MM.1S (cell line): ENCODE data around the gene MVP.
"Not testable (repeated sequence)": the region's sequence is repeated elsewhere in the genome, so short reads cannot be mapped to it uniquely, and the experiment has no call there.

Experiments used
- DNase-seq: peaks from one replicate; pipeline ENCODE4 v3.0.0-alpha.2; 2015
- H2AFZ ChIP-seq: fragments of 300-600 bp; sonication (generic); 2 replicates; pipeline ENCODE4 v1.6.0; 2016; ENCODE audit warnings: antibody characterized with exemption, low read length
- H3F3A ChIP-seq: fragments of 300-600 bp; sonication (generic); 2 replicates; pipeline ENCODE4 v1.6.1; 2016; ENCODE audit warnings: mild to moderate bottlenecking, antibody characterized with exemption, low read length, moderate library complexity, mixed read lengths; ENCODE audit not compliant: insufficient read depth
- H3K27ac ChIP-seq: fragments of 300-600 bp; sonication (generic); 2 replicates; pipeline ENCODE4 v1.5.1; 2016; ENCODE audit warnings: mild to moderate bottlenecking, low read length
- H3K27me3 ChIP-seq: fragments of 300-600 bp; sonication (generic); replicated peaks from 2 replicates; pipeline ENCODE4 v1.6.0; 2016; ENCODE audit warnings: low read length; ENCODE audit not compliant: insufficient read depth
- H3K36me3 ChIP-seq: fragments of 300-600 bp; sonication (generic); replicated peaks from 2 replicates; pipeline ENCODE4 v1.6.1; 2016; ENCODE audit warnings: mild to moderate bottlenecking, low read length, mixed read lengths; ENCODE audit not compliant: insufficient read depth
- H3K4me1 ChIP-seq: fragments of 300-600 bp; sonication (generic); 2 replicates; pipeline ENCODE4 v1.6.1; 2016; ENCODE audit warnings: low read length, mixed read lengths
- H3K4me2 ChIP-seq: fragments of 300-600 bp; sonication (generic); 2 replicates; pipeline ENCODE4 v1.6.0; 2016; ENCODE audit warnings: low read depth, low read length
- H3K4me3 ChIP-seq: fragments of 300-600 bp; sonication (generic); 2 replicates; pipeline ENCODE4 v1.5.1; 2016; ENCODE audit warnings: low read length, mixed read lengths
- H3K79me2 ChIP-seq: fragments of 300-600 bp; sonication (generic); 2 replicates; pipeline ENCODE4 v1.6.1; 2016; ENCODE audit warnings: mixed run types, low read length, mixed read lengths
- H3K9ac ChIP-seq: fragments of 300-600 bp; sonication (generic); 2 replicates; pipeline ENCODE4 v1.6.1; 2016; ENCODE audit warnings: low read length, mixed read lengths
- H3K9me2 ChIP-seq: fragments of 300-600 bp; sonication (generic); replicated peaks from 2 replicates; pipeline ENCODE4 v1.6.1; 2016; ENCODE audit warnings: mild to moderate bottlenecking, low read length, mixed read lengths; ENCODE audit not compliant: insufficient read depth
- H3K9me3 ChIP-seq: fragments of 300-600 bp; sonication (generic); replicated peaks from 2 replicates; pipeline ENCODE4 v1.6.1; 2016; ENCODE audit warnings: mild to moderate bottlenecking, low read length, mixed read lengths; ENCODE audit not compliant: insufficient read depth
- H4K20me1 ChIP-seq: fragments of 300-600 bp; sonication (generic); 2 replicates; pipeline ENCODE4 v1.6.1; 2016; ENCODE audit warnings: mild to moderate bottlenecking, low read length, moderate library complexity, mixed read lengths; ENCODE audit not compliant: insufficient read depth
- CTCF ChIP-seq: fragments of 300-600 bp; sonication (generic); IDR thresholded peaks from 2 replicates; pipeline ENCODE4 v1.5.1; 2016; ENCODE audit warnings: antibody characterized with exemption, low read length, mixed read lengths
- EZH2 ChIP-seq: fragments of 300-600 bp; sonication (generic); optimal IDR thresholded peaks from 2 replicates; pipeline ENCODE3; 2017; ENCODE audit warnings: low read depth, mild to moderate bottlenecking, antibody characterized with exemption, low read length, mixed read lengths
- EZH2phosphoT487 ChIP-seq: fragments of 300-600 bp; sonication (generic); IDR thresholded peaks from 2 replicates; pipeline ENCODE4 v1.6.1; 2018; ENCODE audit warnings: antibody characterized with exemption, low read length

MVP gene

GRCh38 chr16:29830774-29831173 lies 10.5 kb downstream of the MVP start:
- Histone ChIP-seq H3K4me2 (no peak overlapping the region), H2AFZ (no peak overlapping the region), H3K27me3 (no peaks in the 10 kb centered on the region), H3K36me3 (no peaks in the 10 kb centered on the region), H3K4me3 (no peak overlapping the region), H3K4me1 (no peaks in the 10 kb centered on the region), H4K20me1 (no peaks in the 10 kb centered on the region), H3K79me2 (peaks cover 15% of the 10 kb centered on the region), H3K27ac (no peak overlapping the region), H3K9ac (no peak overlapping the region), H3K9me2 (no peaks in the 10 kb centered on the region), H3F3A (no peaks in the 10 kb centered on the region), H3K9me3 (no peaks in the 10 kb centered on the region)
- TF ChIP-seq EZH2phosphoT487 (no peak), CTCF (no peak), EZH2 (no peak)
- DNase-seq = no peak

- no peak for DNase-seq
- Histone ChIP-seq H3K4me2 (no peak overlapping the region), H3K9me3 (no peaks in the 10 kb centered on the region), H3K4me1 (no peaks in the 10 kb centered on the region), H3F3A (no peaks in the 10 kb centered on the region), H2AFZ (no peak overlapping the region), H3K27me3 (no peaks in the 10 kb centered on the region), H3K4me3 (no peak overlapping the region), H3K36me3 (no peaks in the 10 kb centered on the region), H4K20me1 (no peaks in the 10 kb centered on the region), H3K27ac (no peak overlapping the region), H3K79me2 (peaks cover 10% of the 10 kb centered on the region; the same call in 1 of the 2 replicates), H3K9ac (no peak overlapping the region), H3K9me2 (no peaks in the 10 kb centered on the region)
- TF ChIP-seq EZH2 = no peak
Observed at GRCh38 chr16:29831490-29831889, 11.2 kb downstream of the MVP start.

- H2AFZ ChIP-seq = not testable (repeated sequence)
Observed at GRCh38 chr16:29833219-29833618, 13.0 kb downstream of the MVP start.

GRCh38 chr16:29834079-29834478 lies 13.8 kb downstream of the MVP start:
- Histone ChIP-seq H3F3A (no peaks in the 10 kb centered on the region), H3K9me3 (no peaks in the 10 kb centered on the region), H2AFZ (no peak overlapping the region), H3K27ac (no peak overlapping the region), H3K4me2 (no peak overlapping the region), H3K4me1 (no peaks in the 10 kb centered on the region), H3K79me2 (0 out of 2 replicates have a peak, but pooled peaks cover 3% of the 10 kb centered on the region), H3K9me2 (no peaks in the 10 kb centered on the region), H3K9ac (no peak overlapping the region), H3K36me3 (no peaks in the 10 kb centered on the region), H3K4me3 (no peak overlapping the region), H4K20me1 (no peaks in the 10 kb centered on the region), H3K27me3 (no peaks in the 10 kb centered on the region)
- no peak for TF ChIP-seq CTCF
- TF ChIP-seq EZH2phosphoT487 = no peak
- TF ChIP-seq EZH2 = no peak
- no peak for DNase-seq

More at GRCh38 chr16:29833219-29833618, 13.0 kb downstream of the MVP start:
- H3F3A ChIP-seq, H3K4me1 ChIP-seq, H3K4me3 ChIP-seq, H3K9me2 ChIP-seq, H3K27me3 ChIP-seq, H3K4me2 ChIP-seq, H3K9ac ChIP-seq, H3K36me3 ChIP-seq, H3K27ac ChIP-seq, H3K9me3 ChIP-seq, H4K20me1 ChIP-seq, DNase-seq, H3K79me2 ChIP-seq: not testable (repeated sequence)
